ENCODE data around the gene SUPT3H. TPM values are rescaled to one million over a fixed set of nuclear protein-coding genes. Genes with fewer than 3 reads are reported as not detected.

Gene SUPT3H
- total and polyA plus RNA-seq, 9 donors = 10.3 to 23.1 (median 16.2) TPM

DNA sequence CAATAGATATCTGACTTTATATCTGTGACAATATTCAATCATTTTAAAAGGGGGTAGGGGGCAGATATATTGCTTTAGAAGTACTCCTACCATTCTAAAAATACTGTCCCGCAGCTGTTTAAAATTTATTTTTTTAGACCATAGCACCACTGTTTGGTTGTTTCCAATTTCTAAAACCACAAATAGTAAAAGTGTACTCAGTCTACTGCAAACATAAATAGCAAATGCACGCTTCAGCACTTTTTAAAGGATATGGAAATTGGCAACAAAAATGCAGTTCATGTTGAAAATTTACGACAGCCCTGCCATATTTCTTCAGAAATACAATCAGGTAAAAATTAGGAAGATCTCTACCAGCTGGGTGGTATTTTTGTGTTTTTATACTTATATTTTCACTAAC lies 181.6 kb downstream of the SUPT3H start:
- H3K27ac ChIP-seq = no peak overlapping the region
- no peak overlapping the region for H3K4me3 ChIP-seq
- 16 to 23% (median 16%) methylated on average over 3 of the region's 3 CpGs for WGBS, 3 donors
- H3K36me3 ChIP-seq = no peaks in the 10 kb centered on the region
- H3K9me3 ChIP-seq = no peaks in the 10 kb centered on the region
- no peak for DNase-seq
- H3K27me3 ChIP-seq = no peaks in the 10 kb centered on the region
- TF ChIP-seq, protein P1, sequence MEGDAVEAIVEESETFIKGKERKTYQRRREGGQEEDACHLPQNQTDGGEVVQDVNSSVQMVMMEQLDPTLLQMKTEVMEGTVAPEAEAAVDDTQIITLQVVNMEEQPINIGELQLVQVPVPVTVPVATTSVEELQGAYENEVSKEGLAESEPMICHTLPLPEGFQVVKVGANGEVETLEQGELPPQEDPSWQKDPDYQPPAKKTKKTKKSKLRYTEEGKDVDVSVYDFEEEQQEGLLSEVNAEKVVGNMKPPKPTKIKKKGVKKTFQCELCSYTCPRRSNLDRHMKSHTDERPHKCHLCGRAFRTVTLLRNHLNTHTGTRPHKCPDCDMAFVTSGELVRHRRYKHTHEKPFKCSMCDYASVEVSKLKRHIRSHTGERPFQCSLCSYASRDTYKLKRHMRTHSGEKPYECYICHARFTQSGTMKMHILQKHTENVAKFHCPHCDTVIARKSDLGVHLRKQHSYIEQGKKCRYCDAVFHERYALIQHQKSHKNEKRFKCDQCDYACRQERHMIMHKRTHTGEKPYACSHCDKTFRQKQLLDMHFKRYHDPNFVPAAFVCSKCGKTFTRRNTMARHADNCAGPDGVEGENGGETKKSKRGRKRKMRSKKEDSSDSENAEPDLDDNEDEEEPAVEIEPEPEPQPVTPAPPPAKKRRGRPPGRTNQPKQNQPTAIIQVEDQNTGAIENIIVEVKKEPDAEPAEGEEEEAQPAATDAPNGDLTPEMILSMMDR (IDR thresholded peaks at IDR 0.05) = no peak
- TF ChIP-seq EP300 (IDR thresholded peaks at IDR 0.05) (no peak), POLR2A (IDR thresholded peaks at IDR 0.05) (no peak)
- intact Hi-C loops (cut with DNase I) = no loop called here
- H3K4me1 ChIP-seq (ENCODE audit: insufficient read depth) = no peaks in the 10 kb centered on the region

- WGBS, 3 donors = 94 to 100% (median 95%) methylated on average over 1 of the region's 1 CpG
- TF ChIP-seq, protein P1 (IDR thresholded peaks at IDR 0.05) = no peak
- TF ChIP-seq POLR2A (IDR thresholded peaks at IDR 0.05) = no peak
- no peak for TF ChIP-seq EP300 (IDR thresholded peaks at IDR 0.05)
- Histone ChIP-seq H3K9me3 (no peaks in the 10 kb centered on the region), H3K4me3 (no peak overlapping the region), H3K27me3 (no peaks in the 10 kb centered on the region), H3K36me3 (no peaks in the 10 kb centered on the region), H3K4me1 (ENCODE audit: insufficient read depth) (no peaks in the 10 kb centered on the region), H3K27ac (no peak overlapping the region)
- no peak for DNase-seq
- intact Hi-C loops (cut with DNase I) = no loop called here
These were observed 182.6 kb downstream of the SUPT3H start for GRCh38 chr6:45195137-45195536.

GRCh38 chr6:45192556-45192955 lies 185.2 kb downstream of the SUPT3H start:
- DNase-seq = no peak
- Histone ChIP-seq H3K27me3 (no peaks in the 10 kb centered on the region), H3K4me3 (no peak overlapping the region), H3K4me1 (ENCODE audit: insufficient read depth) (no peaks in the 10 kb centered on the region), H3K9me3 (no peaks in the 10 kb centered on the region), H3K36me3 (no peaks in the 10 kb centered on the region), H3K27ac (no peak overlapping the region)
- WGBS, 3 donors = 86 to 91% (median 90%) methylated on average over 2 of the region's 2 CpGs
- intact Hi-C loops (cut with DNase I) = no loop called here
- TF ChIP-seq, protein P1 (IDR thresholded peaks at IDR 0.05) = no peak
- no peak for TF ChIP-seq POLR2A (IDR thresholded peaks at IDR 0.05)
- TF ChIP-seq EP300 (IDR thresholded peaks at IDR 0.05) = no peak

DNA sequence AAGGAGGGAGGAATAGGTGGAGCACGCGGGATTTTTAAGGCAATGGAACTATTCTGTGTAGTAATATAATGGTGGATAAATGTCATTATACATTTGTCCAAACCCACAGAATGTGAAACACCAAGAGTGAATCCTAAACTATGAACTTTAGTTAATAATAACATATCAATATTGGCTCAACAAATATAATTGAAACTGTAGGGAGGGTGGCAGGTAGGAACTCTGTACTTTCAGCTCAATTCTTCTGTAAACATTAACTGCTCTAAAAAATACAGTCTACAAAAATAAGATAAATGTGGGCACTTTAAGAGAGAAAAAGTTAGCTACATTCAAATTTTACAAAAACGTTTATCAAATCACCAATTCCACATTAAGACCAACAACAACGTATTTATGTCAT lies 186.3 kb downstream of the SUPT3H start:
- Histone ChIP-seq H3K4me3 (no peak overlapping the region), H3K27me3 (no peaks in the 10 kb centered on the region), H3K27ac (no peak overlapping the region), H3K4me1 (ENCODE audit: insufficient read depth) (no peaks in the 10 kb centered on the region), H3K36me3 (no peaks in the 10 kb centered on the region), H3K9me3 (no peaks in the 10 kb centered on the region)
- WGBS, 3 donors = 67 to 85% (median 69%) methylated on average over 4 of the region's 4 CpGs
- no peak for DNase-seq
- TF ChIP-seq, protein P1 (IDR thresholded peaks at IDR 0.05) = no peak
- no peak for TF ChIP-seq EP300 (IDR thresholded peaks at IDR 0.05)
- no peak for TF ChIP-seq POLR2A (IDR thresholded peaks at IDR 0.05)
- intact Hi-C loops (cut with DNase I) = no loop called here

All from ovary (tissue), 9 donors.